Progenitor cell of endocrine pancreas (in vitro differentiated cells): ENCODE results near the gene SRRM2. TPM values are rescaled to one million over a fixed set of nuclear protein-coding genes. Genes with fewer than 3 reads are reported as not detected.

Experiments used
- DNase-seq: peaks from one replicate; pipeline ENCODE4 v3.0.0; 2021; ENCODE audit warnings: low spot score; ENCODE audit not compliant: unreplicated experiment
- H3K27ac Mint-ChIP-seq: 2 replicates; pipeline ENCODE4 v1.8.0; 2021; ENCODE audit warnings: mild to moderate bottlenecking, moderate library complexity, mixed read lengths
- H3K27me3 Mint-ChIP-seq: 2 replicates; pipeline ENCODE4 v1.8.0; 2021; ENCODE audit warnings: mixed read lengths
- H3K36me3 Mint-ChIP-seq: 2 replicates; pipeline ENCODE4 v1.8.0; 2022; ENCODE audit warnings: mixed read lengths; ENCODE audit not compliant: insufficient read depth
- H3K4me1 Mint-ChIP-seq: 2 replicates; pipeline ENCODE4 v1.8.0; 2021; ENCODE audit warnings: low read depth, mixed read lengths
- H3K4me3 Mint-ChIP-seq: 2 replicates; pipeline ENCODE4 v1.8.0; 2021; ENCODE audit warnings: low read depth, mild to moderate bottlenecking, moderate library complexity, mixed read lengths
- H3K9me3 Mint-ChIP-seq: 2 replicates; pipeline ENCODE4 v1.8.0; 2021; ENCODE audit warnings: low read depth, mixed read lengths
- total RNA-seq: library from RNA; stranded (reverse); gene quantifications from 2 replicates; pipeline ENCODE4 v1.2.1, GENCODE V29; 2021
- TF ChIP-seq, protein P1 (sequence below): fragments of 200-600 bp; sonication (generic); IDR thresholded peaks from one replicate; pipeline ENCODE4 v1.5.0; 2021; ENCODE audit warnings: antibody characterized with exemption, mild to moderate bottlenecking; ENCODE audit not compliant: unreplicated experiment

Gene SRRM2
- total RNA-seq, 1 donor from 2014 or later, result 817 TPM

DNA sequence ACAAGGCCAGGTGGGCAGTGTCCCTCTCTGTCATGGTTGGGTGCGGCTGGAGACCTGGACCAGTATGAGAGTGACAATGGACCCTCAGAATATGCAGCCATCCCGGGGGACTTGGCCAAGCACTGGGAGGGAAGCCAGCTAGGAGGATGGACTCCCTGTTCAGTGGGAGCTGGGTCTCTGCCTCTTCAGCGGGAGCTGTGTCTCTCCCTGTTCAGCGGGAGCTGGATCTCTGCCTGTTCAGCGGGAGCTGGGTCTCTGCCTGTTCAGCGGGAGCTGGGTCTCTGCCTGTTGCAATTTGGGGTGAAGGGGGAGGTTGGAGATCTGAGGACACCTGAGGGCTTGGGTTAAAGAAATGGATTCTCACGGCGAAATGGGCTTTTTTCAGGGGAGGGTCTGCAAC lies 38.7 kb downstream of the SRRM2 start:
- H3K27ac Mint-ChIP-seq, result no peak overlapping the region

DNA sequence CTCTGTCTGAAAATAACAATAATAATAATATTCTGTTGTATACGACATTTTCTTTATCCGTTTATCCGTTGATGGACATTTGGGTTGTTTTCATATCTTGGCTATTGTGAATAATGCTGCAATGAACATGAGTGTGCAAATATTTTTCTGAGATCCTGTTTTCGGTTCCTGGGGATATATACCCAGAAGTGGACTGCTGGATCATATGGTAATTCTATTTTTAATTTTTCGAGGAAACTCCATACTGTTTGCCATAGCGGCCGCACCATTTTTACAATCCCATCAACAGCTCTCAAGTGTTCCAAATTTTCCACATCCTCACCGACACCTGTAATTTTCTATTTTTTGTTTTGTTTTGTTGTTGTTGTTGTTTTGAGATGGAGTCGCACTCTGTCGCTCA lies 40.5 kb downstream of the SRRM2 start:
- no peak overlapping the region for H3K4me3 Mint-ChIP-seq
- H3K27me3 Mint-ChIP-seq, result peaks cover 6% of the 10 kb centered on the region
- H3K27ac Mint-ChIP-seq, result no peak overlapping the region
- peaks cover 19% of the 10 kb centered on the region for H3K4me1 Mint-ChIP-seq
- TF ChIP-seq, protein P1, sequence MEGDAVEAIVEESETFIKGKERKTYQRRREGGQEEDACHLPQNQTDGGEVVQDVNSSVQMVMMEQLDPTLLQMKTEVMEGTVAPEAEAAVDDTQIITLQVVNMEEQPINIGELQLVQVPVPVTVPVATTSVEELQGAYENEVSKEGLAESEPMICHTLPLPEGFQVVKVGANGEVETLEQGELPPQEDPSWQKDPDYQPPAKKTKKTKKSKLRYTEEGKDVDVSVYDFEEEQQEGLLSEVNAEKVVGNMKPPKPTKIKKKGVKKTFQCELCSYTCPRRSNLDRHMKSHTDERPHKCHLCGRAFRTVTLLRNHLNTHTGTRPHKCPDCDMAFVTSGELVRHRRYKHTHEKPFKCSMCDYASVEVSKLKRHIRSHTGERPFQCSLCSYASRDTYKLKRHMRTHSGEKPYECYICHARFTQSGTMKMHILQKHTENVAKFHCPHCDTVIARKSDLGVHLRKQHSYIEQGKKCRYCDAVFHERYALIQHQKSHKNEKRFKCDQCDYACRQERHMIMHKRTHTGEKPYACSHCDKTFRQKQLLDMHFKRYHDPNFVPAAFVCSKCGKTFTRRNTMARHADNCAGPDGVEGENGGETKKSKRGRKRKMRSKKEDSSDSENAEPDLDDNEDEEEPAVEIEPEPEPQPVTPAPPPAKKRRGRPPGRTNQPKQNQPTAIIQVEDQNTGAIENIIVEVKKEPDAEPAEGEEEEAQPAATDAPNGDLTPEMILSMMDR, result no peak
- DNase-seq, result no peak
- no peaks in the 10 kb centered on the region for H3K9me3 Mint-ChIP-seq
- H3K36me3 Mint-ChIP-seq, result no peaks in the 10 kb centered on the region

More for the DNA sequence above, 38.7 kb downstream of the SRRM2 start:
- TF ChIP-seq, protein P1, result no peak
- no peaks in the 10 kb centered on the region for H3K9me3 Mint-ChIP-seq
- no peaks in the 10 kb centered on the region for H3K36me3 Mint-ChIP-seq
- peaks cover 4% of the 10 kb centered on the region for H3K27me3 Mint-ChIP-seq
- peaks cover 19% of the 10 kb centered on the region for H3K4me1 Mint-ChIP-seq
- DNase-seq, result no peak
- no peak overlapping the region for H3K4me3 Mint-ChIP-seq

DNA sequence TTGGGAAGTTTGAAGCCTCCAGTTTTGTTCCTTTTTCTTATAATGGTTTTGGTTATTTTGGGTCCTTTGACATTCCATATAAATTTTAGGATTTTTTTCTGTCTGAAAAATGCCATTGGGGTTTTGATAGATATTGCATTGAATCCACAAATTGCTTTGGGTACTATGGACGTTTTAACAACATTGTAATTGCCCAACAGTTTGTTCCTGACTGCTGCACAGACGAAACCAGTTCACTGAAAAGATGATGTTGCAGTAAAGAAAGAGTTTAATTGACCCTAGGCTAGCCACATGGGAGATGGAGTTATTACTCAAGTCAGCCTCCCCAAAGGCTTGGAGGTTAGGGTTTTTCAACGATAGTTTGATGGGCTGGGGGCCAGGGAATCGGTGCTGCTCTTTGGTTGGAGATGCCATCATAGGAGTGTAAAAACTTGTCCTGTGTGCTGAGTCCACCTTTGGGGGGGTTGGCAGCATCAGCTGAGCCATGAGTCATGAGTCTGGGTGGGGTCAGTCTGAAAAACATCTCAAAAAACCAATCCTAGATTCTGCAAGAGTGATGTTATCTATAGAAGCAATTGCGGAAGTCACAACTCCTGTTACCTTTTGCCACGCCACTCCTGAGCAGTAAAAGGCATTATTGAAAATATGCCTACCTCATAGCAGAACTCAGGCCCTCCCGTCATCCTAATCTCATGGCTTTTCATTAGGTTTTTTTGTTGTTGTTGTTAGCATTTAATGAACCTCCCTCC lies 43.1 kb downstream of the SRRM2 start:
- H3K4me3 Mint-ChIP-seq, result no peak overlapping the region
- H3K9me3 Mint-ChIP-seq, result no peaks in the 10 kb centered on the region
- peaks cover 20% of the 10 kb centered on the region for H3K4me1 Mint-ChIP-seq
- no peak overlapping the region for H3K27ac Mint-ChIP-seq
- DNase-seq, result no peak
- TF ChIP-seq, protein P1, result no peak
- no peaks in the 10 kb centered on the region for H3K36me3 Mint-ChIP-seq
- H3K27me3 Mint-ChIP-seq, result peaks cover 6% of the 10 kb centered on the region

DNA sequence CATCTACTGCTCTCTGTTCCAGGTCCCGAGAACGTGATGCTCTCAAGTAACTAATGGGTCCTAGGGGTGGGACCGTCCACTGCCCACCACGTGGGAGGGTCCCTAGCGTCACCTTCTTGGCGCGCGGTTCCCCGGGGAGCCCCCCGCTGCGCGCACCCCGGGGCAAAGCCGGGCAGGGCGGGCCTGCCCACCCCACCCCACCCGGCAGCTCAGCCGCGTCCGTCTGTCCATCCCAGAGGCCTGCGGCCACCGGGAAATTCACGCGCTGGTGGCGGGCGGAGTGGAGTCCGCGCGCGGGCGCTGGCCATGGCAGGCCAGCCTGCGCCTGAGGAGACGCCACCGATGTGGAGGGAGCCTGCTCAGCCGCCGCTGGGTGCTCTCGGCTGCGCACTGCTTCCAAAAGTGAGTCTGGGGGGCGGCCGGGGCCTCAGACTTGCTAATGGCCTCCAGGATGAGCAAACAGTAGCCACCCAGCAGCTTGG lies 46.3 kb downstream of the SRRM2 start:
- peaks cover 21% of the 10 kb centered on the region for H3K4me1 Mint-ChIP-seq
- H3K9me3 Mint-ChIP-seq, result peaks cover 9% of the 10 kb centered on the region
- TF ChIP-seq, protein P1, result no peak
- no peak for DNase-seq
- no peak overlapping the region for H3K4me3 Mint-ChIP-seq
- H3K36me3 Mint-ChIP-seq, result peaks cover 3% of the 10 kb centered on the region
- H3K27ac Mint-ChIP-seq, result no peak overlapping the region
- peaks cover 3% of the 10 kb centered on the region for H3K27me3 Mint-ChIP-seq

DNA sequence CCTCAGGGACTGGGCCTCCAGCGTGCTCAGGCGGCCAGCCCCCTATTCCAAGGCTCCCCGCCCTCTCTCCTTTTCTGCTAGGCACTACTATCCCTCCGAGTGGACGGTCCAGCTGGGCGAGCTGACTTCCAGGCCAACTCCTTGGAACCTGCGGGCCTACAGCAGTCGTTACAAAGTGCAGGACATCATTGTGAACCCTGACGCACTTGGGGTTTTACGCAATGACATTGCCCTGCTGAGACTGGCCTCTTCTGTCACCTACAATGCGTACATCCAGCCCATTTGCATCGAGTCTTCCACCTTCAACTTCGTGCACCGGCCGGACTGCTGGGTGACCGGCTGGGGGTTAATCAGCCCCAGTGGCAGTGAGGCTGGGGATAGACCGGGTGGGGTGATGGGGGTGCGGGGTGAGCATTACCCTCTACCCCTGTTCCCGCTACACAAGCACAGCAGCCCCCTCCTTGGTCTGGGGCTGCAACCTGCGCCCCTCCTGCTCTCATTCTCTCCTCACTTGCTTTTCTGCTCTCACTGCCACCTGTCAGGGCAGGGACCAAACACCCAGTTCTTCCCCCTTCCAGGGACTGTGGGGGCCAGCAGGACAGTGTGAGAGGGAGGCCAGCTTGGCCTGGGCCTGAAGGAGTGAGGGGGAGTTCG lies 46.9 kb downstream of the SRRM2 start:
- H3K36me3 Mint-ChIP-seq, result peaks cover 3% of the 10 kb centered on the region
- H3K4me3 Mint-ChIP-seq, result no peak overlapping the region
- TF ChIP-seq, protein P1, result no peak
- no peak for DNase-seq
- peaks cover 15% of the 10 kb centered on the region for H3K9me3 Mint-ChIP-seq
- H3K4me1 Mint-ChIP-seq, result peaks cover 17% of the 10 kb centered on the region
- peaks cover 3% of the 10 kb centered on the region for H3K27me3 Mint-ChIP-seq
- peak overlapping the region; percentile 83 for H3K27ac Mint-ChIP-seq
